GM04504 (cell line): ENCODE results near the gene PSPC1.

Experiments used
- DNase-seq: peaks from one replicate; pipeline ENCODE4 v3.0.0-alpha.2; 2012; ENCODE audit warnings: low read depth

Gene PSPC1

GRCh38 chr13:19673473-19674430, 109.0 kb downstream of the PSPC1 start:
- no peak for DNase-seq

GRCh38 chr13:19672990-19673389, 109.8 kb downstream of the PSPC1 start:
- no peak for DNase-seq

GRCh38 chr13:19670147-19670546, 112.6 kb downstream of the PSPC1 start:
- DNase-seq = no peak

- no peak for DNase-seq
These were observed 114.0 kb downstream of the PSPC1 start for GRCh38 chr13:19668778-19669177.

- no peak for DNase-seq
These were observed 117.3 kb downstream of the PSPC1 start for GRCh38 chr13:19665427-19665859.

- DNase-seq = no peak
These were observed 118.1 kb downstream of the PSPC1 start for GRCh38 chr13:19664481-19665230.

GRCh38 chr13:19663416-19663979, 119.2 kb downstream of the PSPC1 start:
- no peak for DNase-seq

GRCh38 chr13:19661561-19661960, 121.2 kb downstream of the PSPC1 start:
- no peak for DNase-seq

GRCh38 chr13:19661126-19661525, 121.6 kb downstream of the PSPC1 start:
- DNase-seq = no peak

- no peak for DNase-seq
These were observed 123.9 kb downstream of the PSPC1 start for GRCh38 chr13:19658831-19659230.

GRCh38 chr13:19657872-19658591, 124.7 kb downstream of the PSPC1 start:
- DNase-seq = no peak
